Measurements from ENCODE around the gene MARCO.
"Not testable (repeated sequence)": the region's sequence is repeated elsewhere in the genome, so short reads cannot be mapped to it uniquely, and the experiment has no call there.

MARCO gene

GRCh38 chr2:119013671-119014070 lies 71.7 kb downstream of the MARCO start:
- Mint-ChIP-seq H3K4me3 (no peak overlapping the region), H3K9me3 (no peaks in the 10 kb centered on the region), H3K4me1 (no peaks in the 10 kb centered on the region), H3K36me3 (no peaks in the 10 kb centered on the region), H3K27me3 (peaks cover 16% of the 10 kb centered on the region), H3K27ac (no peak overlapping the region)
- no peak for DNase-seq
- CTCF ChIA-PET, result no interaction called here

GRCh38 chr2:119015845-119016244 lies 73.9 kb downstream of the MARCO start:
- H3K4me1 Mint-ChIP-seq, result no peaks in the 10 kb centered on the region
- no peak overlapping the region for H3K4me3 Mint-ChIP-seq
- CTCF ChIA-PET, result interaction anchor here (0.6 kb wide), 1 partner anchor 276 kb away, joined by 3 read pairs; no protein-coding TSS in a partner anchor
- no peaks in the 10 kb centered on the region for H3K36me3 Mint-ChIP-seq
- no peak for DNase-seq
- H3K27me3 Mint-ChIP-seq, result peaks cover 6% of the 10 kb centered on the region
- H3K9me3 Mint-ChIP-seq, result no peaks in the 10 kb centered on the region
- H3K27ac Mint-ChIP-seq, result no peak overlapping the region

GRCh38 chr2:119019521-119019920 lies 77.5 kb downstream of the MARCO start:
- Mint-ChIP-seq H3K27me3 (peaks cover 5% of the 10 kb centered on the region), H3K27ac (no peak overlapping the region), H3K36me3 (no peaks in the 10 kb centered on the region), H3K9me3 (no peaks in the 10 kb centered on the region), H3K4me1 (no peaks in the 10 kb centered on the region), H3K4me3 (no peak overlapping the region)
- CTCF ChIA-PET, result no interaction called here
- DNase-seq, result no peak

- H3K27ac Mint-ChIP-seq, result no peak overlapping the region
- no peak for DNase-seq
- H3K9me3 Mint-ChIP-seq, result no peaks in the 10 kb centered on the region
- H3K4me3 Mint-ChIP-seq, result no peak overlapping the region
- no peaks in the 10 kb centered on the region for H3K4me1 Mint-ChIP-seq
- CTCF ChIA-PET, result no interaction called here
- no peaks in the 10 kb centered on the region for H3K36me3 Mint-ChIP-seq
- peaks cover 5% of the 10 kb centered on the region for H3K27me3 Mint-ChIP-seq
Measured at GRCh38 chr2:119022678-119023077, 80.7 kb downstream of the MARCO start.

GRCh38 chr2:119023534-119023933 lies 81.5 kb downstream of the MARCO start:
- Mint-ChIP-seq H3K4me3 (no peak overlapping the region), H3K27ac (no peak overlapping the region), H3K9me3 (no peaks in the 10 kb centered on the region), H3K4me1 (no peaks in the 10 kb centered on the region), H3K27me3 (peaks cover 5% of the 10 kb centered on the region), H3K36me3 (no peaks in the 10 kb centered on the region)
- no peak for DNase-seq
- CTCF ChIA-PET, result no interaction called here

GRCh38 chr2:119024152-119024551 lies 82.2 kb downstream of the MARCO start:
- Mint-ChIP-seq H3K27ac (no peak overlapping the region), H3K4me3 (no peak overlapping the region), H3K4me1 (no peaks in the 10 kb centered on the region), H3K9me3 (no peaks in the 10 kb centered on the region), H3K27me3 (peaks cover 5% of the 10 kb centered on the region), H3K36me3 (no peaks in the 10 kb centered on the region)
- no peak for DNase-seq
- CTCF ChIA-PET, result no interaction called here

GRCh38 chr2:119024568-119024967 lies 82.6 kb downstream of the MARCO start:
- no peak for DNase-seq
- Mint-ChIP-seq H3K27me3 (peaks cover 5% of the 10 kb centered on the region), H3K27ac (no peak overlapping the region), H3K36me3 (no peaks in the 10 kb centered on the region), H3K4me3 (no peak overlapping the region), H3K4me1 (no peaks in the 10 kb centered on the region), H3K9me3 (no peaks in the 10 kb centered on the region)
- CTCF ChIA-PET, result no interaction called here

GRCh38 chr2:119025013-119025412 lies 83.0 kb downstream of the MARCO start:
- Mint-ChIP-seq H3K27ac (no peak overlapping the region), H3K9me3 (no peaks in the 10 kb centered on the region), H3K4me1 (no peaks in the 10 kb centered on the region), H3K4me3 (no peak overlapping the region), H3K27me3 (peaks cover 5% of the 10 kb centered on the region), H3K36me3 (no peaks in the 10 kb centered on the region)
- CTCF ChIA-PET, result no interaction called here
- no peak for DNase-seq

- Mint-ChIP-seq H3K36me3 (no peaks in the 10 kb centered on the region), H3K27me3 (peaks cover 5% of the 10 kb centered on the region), H3K4me3 (no peak overlapping the region), H3K4me1 (no peaks in the 10 kb centered on the region), H3K27ac (no peak overlapping the region), H3K9me3 (no peaks in the 10 kb centered on the region)
- CTCF ChIA-PET, result no interaction called here
- DNase-seq, result no peak
Measured at GRCh38 chr2:119025762-119026351, 83.9 kb downstream of the MARCO start.

- Mint-ChIP-seq H3K27me3 (peaks cover 5% of the 10 kb centered on the region), H3K4me1 (no peaks in the 10 kb centered on the region), H3K4me3 (no peak overlapping the region), H3K36me3 (no peaks in the 10 kb centered on the region), H3K27ac (no peak overlapping the region), H3K9me3 (no peaks in the 10 kb centered on the region)
- no peak for DNase-seq
- CTCF ChIA-PET, result no interaction called here
Measured at GRCh38 chr2:119026890-119027289, 84.9 kb downstream of the MARCO start.

GRCh38 chr2:119028327-119029174 lies 86.6 kb downstream of the MARCO start:
- no peak for DNase-seq
- no peaks in the 10 kb centered on the region for H3K36me3 Mint-ChIP-seq
- no peaks in the 10 kb centered on the region for H3K4me1 Mint-ChIP-seq
- H3K4me3 Mint-ChIP-seq, result no peak overlapping the region
- CTCF ChIA-PET, result interaction anchor here (0.7 to 1.3 kb wide), 3 partner anchors 34 to 263 kb away, joined by 3 to 4 read pairs (median 3); no protein-coding TSS in a partner anchor
- H3K27ac Mint-ChIP-seq, result no peak overlapping the region
- no peaks in the 10 kb centered on the region for H3K27me3 Mint-ChIP-seq
- peaks cover 3% of the 10 kb centered on the region for H3K9me3 Mint-ChIP-seq

GRCh38 chr2:119029297-119029696 lies 87.3 kb downstream of the MARCO start:
- no peaks in the 10 kb centered on the region for H3K4me1 Mint-ChIP-seq
- peaks cover 3% of the 10 kb centered on the region for H3K9me3 Mint-ChIP-seq
- CTCF ChIA-PET, result interaction anchor here (0.9 kb wide), 1 partner anchor 262 kb away, joined by 3 read pairs; no protein-coding TSS in a partner anchor
- no peaks in the 10 kb centered on the region for H3K36me3 Mint-ChIP-seq
- no peak overlapping the region for H3K27ac Mint-ChIP-seq
- DNase-seq, result no peak
- H3K4me3 Mint-ChIP-seq, result no peak overlapping the region
- no peaks in the 10 kb centered on the region for H3K27me3 Mint-ChIP-seq

- CTCF ChIA-PET, H3K4me1 Mint-ChIP-seq, H3K27ac Mint-ChIP-seq, H3K36me3 Mint-ChIP-seq, H3K9me3 Mint-ChIP-seq, H3K27me3 Mint-ChIP-seq, H3K4me3 Mint-ChIP-seq, DNase-seq: not testable (repeated sequence)
Measured at GRCh38 chr2:119037922-119038321, 95.9 kb downstream of the MARCO start.

- CTCF ChIA-PET, result no interaction called here
- Mint-ChIP-seq H3K36me3 (no peaks in the 10 kb centered on the region), H3K9me3 (no peaks in the 10 kb centered on the region), H3K27me3 (no peaks in the 10 kb centered on the region), H3K27ac (no peak overlapping the region), H3K4me1 (no peaks in the 10 kb centered on the region), H3K4me3 (no peak overlapping the region)
- DNase-seq, result no peak
Measured at GRCh38 chr2:119040730-119041129, 98.7 kb downstream of the MARCO start.

All from activated naive CD4-positive, alpha-beta T cell treated with anti-CD3 and anti-CD28 coated beads, Interleukin-2, amount 10 ng/mL, durations not matched to agents 7 days and 5 days (primary cell).